Stromal cell of bone marrow (primary cell): ENCODE data around the gene CPT1B.
"Not testable (repeated sequence)": the region's sequence is repeated elsewhere in the genome, so short reads cannot be mapped to it uniquely, and the experiment has no call there.

Experiments
- DNase-seq: peaks from one replicate; pipeline ENCODE4 v3.0.0-alpha.2; 2012; ENCODE audit warnings: low read depth

The CPT1B gene

GRCh38 chr22:50609599-50609998, 31.4 kb upstream of the CPT1B start:
- no peak for DNase-seq

- DNase-seq, result no peak
These were observed 30.8 kb upstream of the CPT1B start for GRCh38 chr22:50608996-50609395.

- not testable (repeated sequence) for DNase-seq
These were observed 30.0 kb upstream of the CPT1B start for GRCh38 chr22:50608058-50608840.

GRCh38 chr22:50607659-50608020, 29.4 kb upstream of the CPT1B start:
- DNase-seq, result no peak

- DNase-seq, result no peak
These were observed 28.9 kb upstream of the CPT1B start for GRCh38 chr22:50606946-50607658.

- no peak for DNase-seq
These were observed 28.1 kb upstream of the CPT1B start for GRCh38 chr22:50606165-50606945.

- no peak for DNase-seq
These were observed 27.4 kb upstream of the CPT1B start for GRCh38 chr22:50605613-50606074.

- DNase-seq, result no peak
These were observed 26.9 kb upstream of the CPT1B start for GRCh38 chr22:50605002-50605612.

- no peak for DNase-seq
These were observed 26.2 kb upstream of the CPT1B start for GRCh38 chr22:50604256-50605001.

- DNase-seq, result no peak
These were observed 25.5 kb upstream of the CPT1B start for GRCh38 chr22:50603511-50604255.

- DNase-seq, result no peak
These were observed 24.1 kb upstream of the CPT1B start for GRCh38 chr22:50602338-50602700.

- no peak for DNase-seq
These were observed 23.6 kb upstream of the CPT1B start for GRCh38 chr22:50601669-50602337.

- DNase-seq, result no peak
These were observed 22.9 kb upstream of the CPT1B start for GRCh38 chr22:50600967-50601668.

GRCh38 chr22:50600538-50600937, 22.3 kb upstream of the CPT1B start, which contains the start of gene MAPK8IP2:
MAPK8IP2 (plus strand) TSS chr22:50600793; CDS start chr22:50600819, 26 bp downstream.
- no peak for DNase-seq

- DNase-seq, result no peak
These were observed 21.7 kb upstream of the CPT1B start for GRCh38 chr22:50599816-50600455.

GRCh38 chr22:50597097-50597496, 18.9 kb upstream of the CPT1B start:
- no peak for DNase-seq

GRCh38 chr22:50595189-50595588, 17.0 kb upstream of the CPT1B start:
- no peak for DNase-seq

- DNase-seq, result no peak
These were observed 9.2 kb upstream of the CPT1B start for GRCh38 chr22:50587407-50587806.

- DNase-seq, result no peak
These were observed 8.2 kb upstream of the CPT1B start for GRCh38 chr22:50586416-50586815.
